GM19023 (cell line): Measurements from ENCODE around the gene PTK6.

ENCODE experiments used
- ATAC-seq: cut with Tn5 transposase; IDR thresholded peaks from one replicate; pipeline ENCODE4 v1.9.1; 2021; ENCODE audit warnings: mild to moderate bottlenecking, moderate library complexity; ENCODE audit not compliant: unreplicated experiment

Gene PTK6

DNA sequence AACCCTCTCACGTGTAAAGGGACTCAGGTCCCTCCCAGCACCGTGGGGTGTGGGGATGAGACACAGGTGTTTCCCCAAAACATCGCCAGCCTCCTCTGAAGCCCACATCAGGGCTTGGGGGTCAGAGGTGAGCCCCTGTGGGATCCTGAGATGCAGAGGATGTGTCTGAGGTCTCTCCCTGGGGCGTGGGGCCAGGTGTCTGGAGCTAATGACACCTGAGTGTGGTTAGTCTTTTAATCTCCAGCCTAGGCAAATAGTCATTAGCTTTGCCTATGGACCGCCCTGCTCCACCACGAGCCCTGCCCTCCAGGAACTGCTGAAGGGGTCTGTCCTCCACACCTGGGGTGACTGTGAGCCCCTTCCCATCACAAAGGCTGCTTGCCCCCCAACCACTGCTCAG is 8.6 kb upstream of the PTK6 start:
- no peak for ATAC-seq

DNA sequence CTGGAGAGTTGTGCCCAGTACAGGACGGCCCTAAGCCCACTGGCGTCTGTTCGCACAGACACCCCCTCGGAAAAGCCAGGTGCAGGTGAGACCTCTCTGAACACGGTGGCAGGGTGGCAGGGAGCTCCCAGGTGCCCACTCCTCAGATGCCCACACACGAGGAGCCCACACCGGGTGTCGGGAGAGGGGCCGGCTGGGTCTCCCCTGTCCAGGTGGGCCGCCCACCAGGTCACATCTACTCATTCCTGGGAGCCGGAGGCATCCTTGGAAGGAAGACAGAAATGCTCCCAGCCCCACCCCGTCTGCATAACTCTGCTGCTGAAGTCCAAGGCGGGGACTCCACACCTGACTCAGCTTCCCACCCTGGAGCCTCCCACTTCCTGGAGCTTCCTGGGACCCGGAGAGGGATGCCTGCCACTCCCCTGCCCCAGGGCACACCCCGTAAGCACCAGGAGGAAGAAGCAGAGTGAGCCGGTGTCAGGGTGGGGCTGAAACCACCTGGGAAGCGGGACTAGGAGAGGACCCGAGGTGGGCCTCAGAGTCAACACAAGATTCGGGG is 7.9 kb upstream of the PTK6 start:
- ATAC-seq: no peak

DNA sequence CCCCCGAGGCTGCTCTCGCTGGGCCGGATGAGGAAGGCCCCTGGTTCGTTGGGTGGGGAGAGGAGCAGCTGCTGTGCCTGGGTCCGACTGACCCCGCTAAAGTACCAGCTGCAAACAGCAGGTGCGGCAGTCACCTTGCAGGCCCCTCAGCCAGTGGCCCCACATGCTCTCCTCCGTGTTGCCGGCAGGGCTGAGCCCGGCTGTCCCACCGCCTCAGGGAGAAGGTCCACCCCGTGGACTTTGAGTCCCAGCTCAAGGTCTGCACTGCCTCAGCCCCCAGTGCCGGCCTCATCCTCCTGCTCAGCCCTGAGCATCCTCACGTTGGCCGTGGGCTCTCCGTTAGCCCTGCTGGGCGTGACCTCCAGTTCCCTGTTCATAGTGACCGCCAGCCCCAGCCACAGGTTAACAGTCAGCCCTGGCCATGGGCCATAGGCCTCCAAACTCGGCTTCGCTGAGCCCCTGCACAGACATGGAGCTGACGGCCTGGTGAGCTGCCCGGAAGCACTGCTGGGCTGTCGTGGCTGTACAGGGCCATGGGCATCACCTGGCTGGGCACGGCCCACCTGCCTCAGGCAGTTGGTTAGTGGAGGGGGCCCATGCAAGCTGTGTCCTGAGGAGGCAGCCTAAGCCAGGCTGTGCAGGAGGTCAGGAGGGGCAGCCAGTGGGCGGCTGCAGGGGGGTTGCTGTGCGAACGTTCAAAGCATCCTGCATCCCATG is 7.2 kb upstream of the PTK6 start:
- ATAC-seq: no peak

DNA sequence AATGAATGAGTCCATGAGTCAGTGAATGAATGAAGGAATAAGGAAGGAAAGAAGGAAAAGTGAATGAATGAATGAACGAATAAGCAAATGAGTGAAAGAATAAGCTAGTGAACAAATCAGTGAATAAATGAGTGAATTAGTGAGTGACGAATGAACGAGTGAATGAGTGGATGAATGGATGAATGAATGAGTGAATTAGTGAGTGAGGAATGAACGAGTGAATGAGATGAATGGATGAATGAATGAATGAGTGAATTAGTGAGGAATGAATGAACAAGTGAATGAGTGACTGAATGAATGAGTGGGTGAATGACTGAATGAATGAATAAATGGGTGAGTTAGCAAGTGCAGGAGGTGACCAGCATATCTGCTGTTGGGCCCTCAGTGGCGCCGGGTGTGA is 6.6 kb upstream of the PTK6 start:
- no peak for ATAC-seq

DNA sequence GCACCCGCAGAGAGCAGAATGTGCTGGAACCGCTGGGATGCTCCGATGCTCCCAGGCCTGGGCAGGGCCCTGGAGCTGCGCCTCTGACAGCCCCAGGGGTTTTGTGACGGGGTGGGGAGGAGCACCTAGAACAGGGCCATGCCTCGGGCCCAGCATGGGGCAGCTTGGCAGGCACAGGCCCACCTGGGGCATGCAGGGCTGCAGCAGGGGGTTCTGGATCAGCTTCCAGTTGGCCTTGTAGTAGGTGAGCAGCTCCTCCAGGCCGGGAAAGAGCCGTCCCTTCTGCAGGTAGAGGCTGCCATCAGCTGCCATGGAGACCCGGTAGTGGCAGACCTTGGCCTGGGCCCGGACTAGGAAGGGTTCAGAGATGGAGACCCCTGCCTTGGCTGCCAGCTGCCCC is 6.0 kb upstream of the PTK6 start:
- no peak for ATAC-seq

DNA sequence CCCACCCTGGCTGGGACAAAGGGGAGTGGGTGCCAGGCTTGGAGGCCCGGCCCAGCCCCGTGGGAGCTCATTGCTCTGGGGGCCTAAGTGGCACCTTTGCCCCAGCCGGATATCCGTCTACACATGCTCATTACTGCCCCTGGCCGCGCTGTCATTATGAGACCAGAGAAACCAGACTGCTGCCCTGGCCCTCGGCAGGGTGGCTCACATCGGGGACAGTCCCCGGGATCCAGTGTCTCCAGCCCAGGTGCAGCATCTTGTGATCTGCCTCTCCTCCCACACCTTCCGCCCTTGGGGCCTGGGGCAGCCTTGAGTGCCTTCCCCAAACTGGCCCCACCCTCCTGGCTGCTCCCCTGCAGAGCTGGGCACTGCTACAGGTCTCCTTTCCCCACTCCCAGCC is 5.5 kb upstream of the PTK6 start:
- ATAC-seq: no peak

DNA sequence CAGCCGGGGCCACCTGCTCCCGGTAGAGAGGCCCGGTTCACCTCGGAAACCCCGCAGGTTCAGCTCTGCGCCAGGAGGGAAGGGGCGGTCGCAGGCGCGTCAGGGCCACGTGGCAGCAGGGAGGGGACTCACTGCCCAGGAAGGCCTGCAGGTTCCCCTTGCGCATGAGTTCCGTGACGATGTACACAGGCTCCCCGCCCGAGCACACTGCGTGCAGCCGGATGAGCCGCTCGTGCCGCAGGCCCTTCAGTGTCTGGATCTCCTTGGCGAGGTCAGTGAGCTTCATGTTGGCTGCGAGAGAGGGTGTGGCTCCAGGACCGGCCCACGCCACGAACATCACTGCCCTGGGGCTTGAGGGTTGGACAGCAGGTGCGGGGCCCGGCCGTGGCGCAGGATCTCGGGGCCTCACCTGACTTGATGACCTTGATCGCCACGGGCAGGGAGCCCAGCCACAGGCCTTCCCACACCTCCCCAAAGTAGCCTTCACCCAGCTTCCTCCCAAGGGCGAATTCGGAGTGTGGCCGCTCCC is 4.9 kb upstream of the PTK6 start:
- ATAC-seq: no peak

DNA sequence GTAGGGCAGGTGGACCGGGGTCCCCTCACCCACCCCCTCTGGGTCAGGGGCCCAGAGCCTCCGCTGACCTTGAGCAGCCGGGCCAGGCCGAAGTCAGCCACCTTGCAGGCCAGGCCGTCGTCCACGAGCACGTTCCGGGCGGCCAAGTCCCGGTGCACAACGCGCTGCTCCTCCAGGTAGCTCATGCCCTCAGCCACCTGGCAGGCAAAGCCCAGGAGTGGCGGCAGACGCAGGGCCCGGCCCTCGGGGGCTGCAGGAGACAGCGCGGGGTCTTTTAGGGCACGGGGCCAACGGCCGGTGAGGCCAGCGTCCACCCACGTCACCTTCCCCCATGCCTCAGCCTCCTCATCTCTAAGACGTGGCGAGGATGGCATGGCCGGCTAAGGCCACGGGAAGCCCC is 4.2 kb upstream of the PTK6 start:
- ATAC-seq: no peak

DNA sequence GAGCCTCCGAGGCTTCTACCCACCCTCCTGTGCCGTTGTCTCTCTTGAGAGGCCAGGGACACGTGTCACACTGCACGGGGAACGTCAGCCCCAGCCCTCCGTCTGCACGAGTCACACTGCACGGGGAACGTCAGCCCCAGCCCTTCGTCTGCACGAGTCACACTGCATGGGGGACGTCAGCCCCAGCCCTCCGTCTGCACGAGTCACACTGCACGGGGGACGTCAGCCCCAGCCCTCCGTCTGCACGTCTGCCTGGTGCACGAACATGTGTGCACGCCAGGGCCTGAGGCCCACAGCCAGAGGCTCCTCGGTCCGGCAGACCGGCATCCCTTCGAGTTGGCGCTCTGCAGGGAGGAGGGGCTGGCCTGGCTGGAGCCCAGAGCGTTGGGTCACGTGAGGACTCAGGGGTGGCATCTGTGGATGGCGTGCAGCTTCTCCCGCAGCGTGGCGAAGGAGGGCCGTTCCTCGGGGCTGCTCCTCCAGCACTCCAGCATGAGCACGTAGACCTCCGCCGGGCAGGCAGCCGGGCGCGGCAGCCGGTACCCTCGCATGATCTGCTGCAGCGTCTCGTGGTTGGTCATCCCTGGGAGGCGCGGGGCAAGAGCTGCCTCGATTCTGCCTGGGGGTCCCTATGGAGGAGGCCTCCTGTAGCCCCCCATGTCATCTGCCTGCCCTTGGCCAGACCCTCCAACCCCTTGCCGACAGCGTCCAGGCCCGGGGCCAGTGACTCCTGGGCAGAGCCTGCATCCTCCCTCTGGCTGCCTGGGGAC is 3.4 kb upstream of the PTK6 start:
- no peak for ATAC-seq

DNA sequence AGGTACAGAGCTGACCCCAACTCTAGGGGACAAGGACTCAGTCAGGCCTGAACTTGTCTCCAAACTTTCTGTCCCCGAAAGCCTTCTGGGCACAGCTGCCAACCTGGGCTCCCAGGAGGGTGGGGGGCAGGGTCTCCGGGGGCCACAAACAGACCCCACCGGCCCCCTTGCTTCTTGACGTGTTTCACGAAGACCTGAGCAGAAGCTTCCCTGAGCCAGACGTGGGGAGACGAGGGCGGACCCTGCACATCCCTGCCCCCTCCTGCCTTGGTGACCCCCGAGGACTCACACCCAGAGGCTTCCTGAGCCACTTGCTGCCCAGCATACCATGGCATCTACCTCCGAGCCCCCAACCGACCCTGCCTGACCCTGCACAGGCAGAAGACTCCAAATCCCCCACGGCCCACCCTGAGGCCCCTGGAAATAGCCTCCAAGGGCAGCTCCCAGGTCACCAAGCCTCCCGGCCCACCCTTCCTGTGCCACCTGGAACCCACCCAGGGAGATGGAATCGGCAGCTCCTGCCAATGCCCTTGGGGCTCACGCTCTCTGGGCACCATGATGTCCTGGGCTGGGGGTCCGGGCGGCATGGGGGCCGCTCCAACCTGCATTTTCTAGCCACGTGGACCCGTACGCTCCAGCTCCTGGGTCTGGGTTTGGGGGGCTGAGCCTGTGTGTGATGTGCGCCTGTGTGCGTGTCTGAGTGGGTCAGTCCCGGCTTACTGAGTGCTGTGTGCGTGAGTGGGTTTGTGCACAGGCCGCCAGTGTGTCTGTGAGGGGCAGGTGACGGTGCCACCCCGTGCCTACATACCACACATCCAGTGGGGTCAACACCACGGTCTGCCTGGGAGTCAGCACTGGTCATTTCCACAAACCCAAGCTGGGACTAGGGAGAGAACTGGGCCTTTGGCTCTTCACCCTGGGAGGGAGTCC is 2.5 kb upstream of the PTK6 start:
- no peak for ATAC-seq

DNA sequence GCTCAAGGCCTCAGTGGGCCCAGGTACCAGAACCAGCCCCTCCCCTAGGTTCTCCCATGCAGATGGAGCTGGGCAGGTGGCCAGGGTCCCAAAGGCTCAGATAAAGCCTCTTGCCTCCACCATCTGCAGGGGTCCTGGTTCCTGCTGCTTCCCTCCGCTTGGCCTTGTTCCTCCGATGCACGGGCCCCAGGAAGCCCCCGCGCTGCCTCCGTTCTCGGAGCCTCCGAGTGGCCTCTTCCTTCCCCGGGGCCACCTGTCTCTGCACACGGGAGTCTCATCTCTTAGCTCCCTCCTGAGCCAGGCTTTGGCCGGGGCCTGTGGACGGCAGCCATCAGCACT is 1.9 kb upstream of the PTK6 start:
- no peak for ATAC-seq

DNA sequence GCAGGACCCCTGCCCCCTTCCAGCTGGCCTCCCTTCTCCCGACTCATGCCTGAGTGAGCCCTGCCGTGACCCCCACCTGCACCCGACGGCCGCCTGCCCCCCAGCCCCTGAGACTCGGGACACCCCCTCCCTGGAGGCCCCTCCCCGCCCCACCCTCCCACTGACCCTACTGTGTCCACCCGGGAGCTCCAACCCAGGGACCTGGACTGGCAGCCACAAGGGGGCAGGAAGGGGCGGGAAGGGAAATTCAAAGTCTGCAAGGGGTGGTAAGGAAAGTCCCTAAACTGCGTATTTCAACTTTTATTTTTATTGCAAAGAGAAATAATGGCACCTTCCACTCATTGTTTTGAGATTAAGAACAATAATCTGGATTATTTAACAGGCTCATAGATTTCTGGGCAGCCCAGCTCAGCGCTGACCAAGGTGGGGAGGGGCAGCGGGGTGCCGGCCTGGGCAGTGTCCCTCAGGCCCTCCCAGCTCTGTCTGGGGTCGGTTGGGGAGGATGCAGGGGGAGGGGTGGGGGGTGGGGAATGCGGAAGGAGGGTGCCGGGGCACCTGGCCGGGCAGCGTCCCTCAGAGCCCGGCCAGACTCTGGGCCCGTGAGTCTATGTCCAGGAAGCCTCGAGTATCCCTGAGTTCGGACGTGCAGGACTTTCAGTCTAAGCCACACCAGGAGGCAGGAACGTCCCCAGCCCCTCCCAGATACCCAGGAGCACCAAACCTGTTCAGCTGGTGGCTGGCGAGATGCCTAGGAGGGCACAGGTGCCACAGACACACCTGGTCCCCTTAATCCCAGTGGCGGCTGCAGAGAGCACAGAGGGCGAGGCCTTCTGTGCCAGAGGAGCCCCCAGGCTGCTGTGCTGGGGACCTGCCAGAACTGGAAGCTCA is 1.3 kb upstream of the PTK6 start:
- no peak for ATAC-seq

DNA sequence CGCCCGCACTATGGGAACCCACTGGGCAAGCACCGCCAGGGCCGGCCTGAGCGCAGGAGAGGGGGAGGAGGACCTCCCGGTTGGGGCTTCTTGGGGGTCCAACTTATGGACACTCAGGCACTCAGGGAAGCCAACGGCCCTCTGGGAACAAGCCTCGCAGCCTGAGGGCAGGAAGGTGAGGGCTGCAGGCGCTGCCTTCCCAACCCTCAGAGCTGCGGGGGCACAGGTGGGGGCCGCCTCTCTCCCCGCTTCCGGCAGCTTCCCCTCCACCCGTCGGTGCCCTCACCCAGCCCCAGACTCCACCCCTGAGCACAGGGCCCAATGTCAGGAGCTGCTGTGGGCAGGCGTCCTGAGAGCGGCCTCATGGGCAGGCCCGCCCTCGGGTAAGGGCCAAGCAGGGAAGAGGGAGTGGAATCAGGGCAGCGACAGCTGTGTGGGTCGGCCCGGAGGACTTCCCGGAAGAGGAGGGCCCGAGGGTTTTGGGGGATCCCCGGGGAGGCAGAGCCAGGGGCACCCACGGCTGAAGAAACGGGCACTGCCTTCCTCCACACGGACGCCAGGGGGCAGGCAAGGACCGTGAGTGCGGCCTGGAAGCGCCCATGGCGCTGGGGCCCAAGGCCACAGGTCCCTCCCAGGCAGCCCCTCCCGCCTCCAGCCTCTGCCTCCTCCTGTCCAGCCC is 488 bp upstream of the PTK6 start:
- ATAC-seq: peak; percentile 85

DNA sequence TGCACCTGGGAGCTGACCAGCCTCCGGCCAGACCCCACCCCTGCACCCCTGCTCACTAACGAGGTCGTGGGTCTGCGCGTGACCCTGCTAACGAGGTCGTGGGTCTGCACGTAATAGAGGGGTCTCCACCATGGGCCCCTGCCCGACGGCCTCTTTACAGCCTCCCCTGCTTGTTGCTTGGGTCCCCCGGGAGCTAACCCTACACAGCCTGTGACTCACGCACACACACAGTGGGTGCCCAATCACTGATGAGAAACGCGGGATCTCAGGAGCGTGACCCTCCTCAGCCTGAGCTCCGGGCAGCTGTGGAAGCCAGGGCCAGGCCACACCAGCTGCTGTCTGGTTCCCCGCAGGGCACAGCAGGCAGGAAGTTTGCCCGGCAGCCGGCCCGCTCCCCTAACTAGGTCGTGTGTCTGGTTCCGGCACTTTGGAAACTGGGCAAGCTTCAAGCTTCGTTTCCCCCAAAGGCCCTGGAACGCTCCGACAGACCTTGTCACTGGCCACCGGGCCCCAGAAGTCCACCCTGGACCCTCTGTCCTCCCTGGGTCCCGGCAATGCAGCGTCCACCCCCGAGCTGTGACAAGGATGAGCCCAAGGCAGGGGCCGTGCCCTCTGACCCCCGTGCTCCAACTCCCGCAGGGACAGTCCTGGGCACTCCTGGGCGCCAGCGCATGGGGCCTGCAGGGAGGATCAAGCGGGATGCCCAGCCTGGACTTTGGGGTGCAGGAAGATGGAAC is 767 bp downstream of the PTK6 start:
- no peak for ATAC-seq

DNA sequence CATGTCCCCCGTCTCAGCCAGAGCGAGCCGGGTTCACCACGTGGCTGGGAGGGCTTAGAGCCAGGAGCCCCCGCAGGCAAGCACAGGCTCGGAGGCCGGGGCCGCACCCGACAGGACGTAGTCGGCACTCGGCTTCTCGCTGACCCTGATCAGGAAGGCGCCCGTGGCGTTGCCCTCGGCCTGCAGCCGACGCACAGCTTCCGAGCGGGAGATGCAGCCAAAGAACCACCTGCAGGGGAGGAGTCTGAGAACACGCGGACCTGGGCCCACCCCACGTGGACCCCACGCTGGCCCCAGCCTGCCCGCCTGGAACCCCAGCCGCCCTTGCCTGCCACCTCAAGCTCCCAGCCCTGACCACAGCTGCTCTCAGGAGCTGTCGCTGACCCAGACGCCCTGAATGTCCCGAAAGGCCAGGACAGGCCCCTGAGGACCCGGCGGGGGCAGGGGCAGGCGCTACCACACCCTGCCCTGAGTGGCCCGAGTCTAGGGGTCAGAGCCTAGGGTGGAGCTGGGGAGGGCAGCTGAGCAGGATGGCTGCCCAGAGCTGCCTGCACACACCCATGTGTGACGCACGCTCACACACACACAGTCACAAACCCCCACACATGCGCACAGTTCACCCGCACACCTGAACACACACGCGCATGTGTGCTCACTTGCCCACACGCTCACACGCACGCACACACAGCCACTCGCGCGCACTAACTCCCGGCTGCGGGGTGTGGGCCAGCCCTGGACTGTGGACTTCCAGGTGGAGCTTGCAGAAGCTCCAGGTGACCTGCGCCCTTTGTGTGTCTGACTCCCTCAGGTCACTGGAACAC is 2.1 kb downstream of the PTK6 start:
- no peak for ATAC-seq

DNA sequence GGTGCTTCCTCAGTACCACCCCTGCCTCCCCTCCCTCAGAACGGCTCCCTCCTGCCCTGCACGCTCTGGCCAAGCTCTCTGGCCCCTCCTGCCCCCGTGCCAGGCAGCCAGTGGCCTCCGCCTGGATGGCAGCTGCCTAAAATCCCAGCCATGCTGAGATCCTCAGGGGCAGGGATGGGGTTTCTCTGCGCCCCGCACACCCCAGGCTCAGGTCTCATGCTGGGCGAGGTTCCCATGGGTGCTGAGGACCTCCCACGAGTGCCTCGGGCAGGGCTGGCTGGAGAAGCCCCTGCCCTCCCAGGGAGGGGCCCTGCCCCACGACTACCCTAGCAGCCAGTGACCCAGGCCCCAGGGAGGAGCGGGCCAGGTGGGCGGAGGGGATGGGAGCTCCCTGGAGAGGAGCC is 2.7 kb downstream of the PTK6 start:
- ATAC-seq: no peak

DNA sequence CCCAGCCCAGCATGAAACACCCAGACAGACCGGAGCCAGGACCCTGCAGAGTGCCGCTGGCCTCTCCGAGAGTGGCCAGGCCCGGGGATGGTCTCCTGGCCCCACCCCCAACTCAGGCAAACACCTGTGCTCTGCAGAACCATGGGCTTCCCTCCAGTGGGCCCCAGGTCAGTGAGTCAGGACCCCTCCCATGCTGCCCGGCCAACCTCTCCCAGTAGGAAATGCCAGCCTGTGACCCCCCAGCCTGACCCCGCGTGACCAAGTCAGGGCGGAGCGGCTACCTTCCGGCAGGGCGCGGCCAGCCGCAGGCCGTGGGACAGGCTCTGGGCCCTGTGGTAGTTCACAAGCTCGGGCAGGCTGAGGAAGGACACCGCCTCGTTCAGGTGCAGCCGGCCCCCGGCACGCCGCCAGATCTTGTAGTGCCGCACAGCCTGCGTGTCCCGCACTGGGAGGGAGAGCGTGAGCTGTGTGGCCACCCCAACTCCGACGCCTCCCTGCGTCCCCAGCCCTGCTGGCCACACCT is 3.2 kb downstream of the PTK6 start:
- no peak for ATAC-seq

DNA sequence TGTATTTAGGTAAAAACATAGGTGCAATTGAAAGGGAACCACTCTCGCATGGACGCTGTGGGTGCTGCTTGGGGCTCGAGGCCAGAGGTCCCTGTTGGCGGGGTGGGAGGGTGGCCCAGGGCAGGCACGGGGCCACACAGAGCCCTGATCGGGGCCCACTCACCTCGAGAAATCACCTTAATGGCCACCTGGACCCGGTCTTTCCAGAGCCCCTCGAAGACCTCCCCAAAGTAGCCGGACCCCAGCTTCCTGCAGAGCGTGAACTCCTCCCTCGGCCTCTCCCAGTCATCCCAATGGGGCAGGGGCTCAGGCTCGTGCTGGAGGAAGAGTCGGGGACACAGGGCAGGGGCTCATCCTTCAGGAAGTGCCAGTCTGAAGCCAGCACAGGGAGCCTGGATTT is 3.8 kb downstream of the PTK6 start:
- no peak for ATAC-seq
